Tongue (tissue), 2 donors: Measurements from ENCODE around the gene BTC. TPM values are rescaled to one million over a fixed set of nuclear protein-coding genes. Genes with fewer than 3 reads are reported as not detected.
"Not testable (repeated sequence)": the region's sequence is repeated elsewhere in the genome, so short reads cannot be mapped to it uniquely, and the experiment has no call there.

Experiments used
- DNase-seq: peaks from one replicate; pipeline ENCODE4 v3.0.0-alpha.2; 2015
- total RNA-seq: library from RNA; depleted of rRNA; stranded (reverse); fragments of >200 nt; gene quantifications from one replicate; pipeline ENCODE4 v1.2.3, GENCODE V29; 2014

The BTC gene
- total RNA-seq: 32.9 TPM

GRCh38 chr4:74794382-74795010 lies at the start of gene BTC:
BTC (minus strand) TSS chr4:74794523; CDS start chr4:74794325, 198 bp downstream.
- DNase-seq: peak; percentile 61

GRCh38 chr4:74840936-74841509 lies 46.7 kb upstream of the BTC start:
- peak; percentile 80 for DNase-seq

GRCh38 chr4:74838746-74839370 lies 44.5 kb upstream of the BTC start:
- no peak for DNase-seq

- no peak for DNase-seq
These were observed 36.6 kb upstream of the BTC start for GRCh38 chr4:74830928-74831327.

GRCh38 chr4:74823194-74823593 lies 28.9 kb upstream of the BTC start:
- DNase-seq: no peak

GRCh38 chr4:74822603-74823002 lies 28.3 kb upstream of the BTC start:
- DNase-seq: no peak

GRCh38 chr4:74821541-74821940 lies 27.2 kb upstream of the BTC start:
- no peak for DNase-seq

GRCh38 chr4:74814052-74814451 lies 19.7 kb upstream of the BTC start:
- DNase-seq: no peak

GRCh38 chr4:74812056-74812455 lies 17.7 kb upstream of the BTC start:
- DNase-seq: not testable (repeated sequence)

GRCh38 chr4:74805601-74806000 lies 11.3 kb upstream of the BTC start:
- DNase-seq: no peak

- no peak for DNase-seq
These were observed 6.0 kb upstream of the BTC start for GRCh38 chr4:74800310-74800709.

GRCh38 chr4:74796631-74797030 lies 2.3 kb upstream of the BTC start:
- peak; percentile 9 for DNase-seq

- DNase-seq: peak; percentile 78
These were observed 454 bp downstream of the BTC start for GRCh38 chr4:74793757-74794381.

- no peak for DNase-seq
These were observed 3.7 kb downstream of the BTC start for GRCh38 chr4:74790652-74791051.

- DNase-seq: no peak
These were observed 4.8 kb downstream of the BTC start for GRCh38 chr4:74789518-74789917.

- DNase-seq: no peak
These were observed 16.8 kb downstream of the BTC start for GRCh38 chr4:74777531-74777930.

- DNase-seq: no peak
These were observed 21.5 kb downstream of the BTC start for GRCh38 chr4:74772783-74773182.

- DNase-seq: no peak
These were observed 22.2 kb downstream of the BTC start for GRCh38 chr4:74772106-74772505.

- DNase-seq: no peak
These were observed 24.0 kb downstream of the BTC start for GRCh38 chr4:74770226-74770910.

GRCh38 chr4:74768857-74769525 lies 25.3 kb downstream of the BTC start:
- no peak for DNase-seq

- no peak for DNase-seq
These were observed 30.2 kb downstream of the BTC start for GRCh38 chr4:74764119-74764518.

GRCh38 chr4:74758551-74759145 lies 35.7 kb downstream of the BTC start:
- DNase-seq: peak; percentile 87
